HG02571 (cell line): ENCODE results near the gene RSL1D1.

ENCODE experiments used
- ATAC-seq: cut with Tn5 transposase; IDR thresholded peaks from one replicate; pipeline ENCODE4 v1.9.1; 2021; ENCODE audit warnings: mild to moderate bottlenecking, moderate library complexity; ENCODE audit not compliant: unreplicated experiment

Gene RSL1D1

GRCh38 chr16:11851294-11852091 lies at the start of gene RSL1D1:
Gene RSL1D1 (minus strand): TSS chr16:11851542. CDS start chr16:11851512, 30 bp downstream.
- peak; percentile 81 for ATAC-seq

GRCh38 chr16:11901091-11901490 lies 49.7 kb upstream of the RSL1D1 start:
- no peak for ATAC-seq

GRCh38 chr16:11896486-11897176 lies 45.3 kb upstream of the RSL1D1 start:
- ATAC-seq = no peak

- ATAC-seq = no peak
Measured at GRCh38 chr16:11893571-11893970, 42.2 kb upstream of the RSL1D1 start.

- ATAC-seq = no peak
Measured at GRCh38 chr16:11892761-11893160, 41.4 kb upstream of the RSL1D1 start.

- no peak for ATAC-seq
Measured at GRCh38 chr16:11890231-11890965, 39.1 kb upstream of the RSL1D1 start.

- ATAC-seq = no peak
Measured at GRCh38 chr16:11886881-11887280, 35.5 kb upstream of the RSL1D1 start.

- ATAC-seq = no peak
Measured at GRCh38 chr16:11884035-11884434, 32.7 kb upstream of the RSL1D1 start.

GRCh38 chr16:11880007-11880406 lies 28.7 kb upstream of the RSL1D1 start:
- no peak for ATAC-seq

- ATAC-seq = no peak
Measured at GRCh38 chr16:11877374-11877773, 26.0 kb upstream of the RSL1D1 start.

GRCh38 chr16:11876306-11876705 lies 25.0 kb upstream of the RSL1D1 start:
- no peak for ATAC-seq

GRCh38 chr16:11875721-11876120 lies 24.4 kb upstream of the RSL1D1 start:
- no peak for ATAC-seq

- no peak for ATAC-seq
Measured at GRCh38 chr16:11871193-11871592, 19.9 kb upstream of the RSL1D1 start.

- no peak for ATAC-seq
Measured at GRCh38 chr16:11870399-11870798, 19.1 kb upstream of the RSL1D1 start.

GRCh38 chr16:11869353-11870228 lies 18.2 kb upstream of the RSL1D1 start:
- ATAC-seq = no peak

GRCh38 chr16:11868412-11868980 lies 17.2 kb upstream of the RSL1D1 start:
- ATAC-seq = no peak

- ATAC-seq = no peak
Measured at GRCh38 chr16:11862489-11862888, 11.1 kb upstream of the RSL1D1 start.

- no peak for ATAC-seq
Measured at GRCh38 chr16:11857161-11857560, 5.8 kb upstream of the RSL1D1 start.

GRCh38 chr16:11852092-11852809 lies 909 bp upstream of the RSL1D1 start:
- no peak for ATAC-seq

GRCh38 chr16:11848842-11849241 lies 2.5 kb downstream of the RSL1D1 start:
- ATAC-seq = no peak
